Fibroblast of lung (primary cell): ENCODE results near the gene CERK. TPM values are rescaled to one million over a fixed set of nuclear protein-coding genes. Genes with fewer than 3 reads are reported as not detected.
"Not testable (repeated sequence)": the region's sequence is repeated elsewhere in the genome, so short reads cannot be mapped to it uniquely, and the experiment has no call there.

Source experiments
- DNase-seq, 2 donors: peaks; one replicate each; pipeline versions ENCODE4 v3.0.0 to v3.0.0-alpha.2; 2010; ENCODE audit warnings: low read depth in 2 of 2
- H2AFZ ChIP-seq: 2 replicates; pipeline ENCODE4 v1.5.1; 2012; ENCODE audit warnings: low read length, control low read depth, inconsistent platforms
- H3K27ac ChIP-seq: 2 replicates; pipeline ENCODE4 v1.5.1; 2011; ENCODE audit warnings: low read length, control low read depth; ENCODE audit not compliant: insufficient read depth
- H3K27me3 ChIP-seq: 2 replicates; pipeline ENCODE4 v1.5.1; 2011; ENCODE audit warnings: mild to moderate bottlenecking, low read length; ENCODE audit not compliant: control insufficient read depth, insufficient read depth
- H3K36me3 ChIP-seq: 2 replicates; pipeline ENCODE4 v1.5.1; 2011; ENCODE audit warnings: low read length; ENCODE audit not compliant: control insufficient read depth, insufficient read depth
- H3K4me1 ChIP-seq: 2 replicates; pipeline ENCODE4 v1.5.1; 2011; ENCODE audit warnings: low read length; ENCODE audit not compliant: control insufficient read depth, insufficient read depth; ENCODE audit errors: extremely low read depth
- H3K4me2 ChIP-seq: 2 replicates; pipeline ENCODE4 v1.5.1; 2011; ENCODE audit warnings: low read length, control low read depth; ENCODE audit not compliant: insufficient read depth; ENCODE audit errors: extremely low read depth
- H3K4me3 ChIP-seq, 4 experiments: fragments of 200-600 bp in 1 of 4; sonication (generic) in 1 of 4; replicated peaks in 1 of 4; 2 replicates each; pipeline ENCODE4 v1.5.1; 2011 to 2016; ENCODE audit warnings: low read length in 4 of 4, low read depth in 3 of 4, mild to moderate bottlenecking in 3 of 4, control low read depth in 2 of 4, inconsistent platforms in 1 of 4, mixed read lengths in 1 of 4; ENCODE audit not compliant: insufficient read depth in 1 of 4; ENCODE audit errors: control extremely low read depth in 1 of 4
- H3K79me2 ChIP-seq: 2 replicates; pipeline ENCODE4 v1.5.1; 2012; ENCODE audit warnings: mild to moderate bottlenecking, low read length, inconsistent platforms; ENCODE audit not compliant: control insufficient read depth, insufficient read depth
- H3K9ac ChIP-seq: 2 replicates; pipeline ENCODE4 v1.5.1; 2011; ENCODE audit warnings: mild to moderate bottlenecking, low read length, control low read depth; ENCODE audit not compliant: insufficient read depth
- H3K9me3 ChIP-seq: 2 replicates; pipeline ENCODE4 v1.5.1; 2012; ENCODE audit warnings: low read depth, low read length; ENCODE audit not compliant: control insufficient read depth, insufficient read depth
- H4K20me1 ChIP-seq: 2 replicates; pipeline ENCODE4 v1.5.1; 2011; ENCODE audit warnings: low read length; ENCODE audit not compliant: control insufficient read depth, insufficient read depth; ENCODE audit errors: extremely low read depth
- CTCF ChIP-seq, 2 donors: IDR thresholded peaks in 1 of 2; conservative IDR thresholded peaks in 1 of 2; 1 replicate in 1 of 2; 2 replicates in 1 of 2; pipeline ENCODE4 v1.5.1; 2011 to 2012; ENCODE audit warnings: low read length in 2 of 2, control low read depth in 1 of 2, inconsistent platforms in 1 of 2, low read depth in 1 of 2, mild to moderate bottlenecking in 1 of 2
- EZH2 ChIP-seq: IDR thresholded peaks from 2 replicates; pipeline ENCODE4 v1.5.1; 2012; ENCODE audit warnings: low read length, control low read depth, mild to moderate bottlenecking; ENCODE audit errors: missing control alignments
- polyA plus RNA-seq, 2 donors: library from polyadenylated mRNA; depleted of rRNA in 1 of 2; stranded (reverse) in 1 of 2; unstranded in 1 of 2; fragments of >200 nt; gene quantifications; 2 replicates each; pipeline ENCODE4 v1.2.1, GENCODE V29; 2011 to 2012; ENCODE audit warnings: missing spikeins in 1 of 2
- total RNA-seq: library from RNA; depleted of rRNA; stranded (reverse); fragments of >200 nt; gene quantifications from 2 replicates; pipeline ENCODE4 v1.2.1, GENCODE V29; 2014

Gene CERK
- total and polyA plus RNA-seq, 2 donors (not counting 1 experiment from before 2014, with no cell fraction given): 19.5 to 24.9 TPM

- Histone ChIP-seq H3K4me1 (no peaks in the 10 kb centered on the region), H3K79me2 (no peaks in the 10 kb centered on the region), H3K4me3 (no peak overlapping the region), H3K36me3 (no peaks in the 10 kb centered on the region), H2AFZ (no peak overlapping the region), H3K9ac (no peak overlapping the region), H3K27me3 (no peaks in the 10 kb centered on the region), H3K9me3 (no peaks in the 10 kb centered on the region), H3K4me2 (no peak overlapping the region), H4K20me1 (no peaks in the 10 kb centered on the region), H3K27ac (no peak overlapping the region)
- TF ChIP-seq EZH2 (no peak), CTCF (conservative IDR thresholded peaks at IDR 0.05 in 1 of 2, IDR thresholded peaks at IDR 0.05 in 1 of 2; ENCODE audit: low read depth in 1 of 2, low read length in 2 of 2) (no peak)
- no peak for DNase-seq
Measured at GRCh38 chr22:46636221-46637002, 101.6 kb downstream of the CERK start.

GRCh38 chr22:46635756-46636155 is 102.3 kb downstream of the CERK start:
- Histone ChIP-seq H3K9me3 (no peaks in the 10 kb centered on the region), H3K79me2 (no peaks in the 10 kb centered on the region), H3K27me3 (no peaks in the 10 kb centered on the region), H3K36me3 (no peaks in the 10 kb centered on the region), H3K4me3 (no peak overlapping the region), H3K4me2 (no peak overlapping the region), H3K4me1 (no peaks in the 10 kb centered on the region), H2AFZ (no peak overlapping the region), H3K9ac (no peak overlapping the region), H3K27ac (no peak overlapping the region), H4K20me1 (no peaks in the 10 kb centered on the region)
- DNase-seq: no peak
- no peak for TF ChIP-seq EZH2
- TF ChIP-seq CTCF (conservative IDR thresholded peaks at IDR 0.05 in 1 of 2, IDR thresholded peaks at IDR 0.05 in 1 of 2; ENCODE audit: low read depth in 1 of 2, low read length in 2 of 2): no peak

- H3K27ac ChIP-seq, H3K4me1 ChIP-seq, H3K4me2 ChIP-seq, H3K79me2 ChIP-seq, H3K9me3 ChIP-seq, H3K4me3 ChIP-seq, H3K27me3 ChIP-seq, DNase-seq, H2AFZ ChIP-seq, H3K9ac ChIP-seq, H4K20me1 ChIP-seq, H3K36me3 ChIP-seq: not testable (repeated sequence)
Measured at GRCh38 chr22:46634973-46635685, 102.9 kb downstream of the CERK start.

Other genes with a start within 250 kb of the CERK start
- gene CELSR1, start 200.6 kb downstream of the CERK start, total RNA-seq: 1.8 and 2.1 TPM in 2 replicates
- 0.07 and 1.2 TPM in 2 replicates for gene CELSR1, start 200.6 kb downstream of the CERK start, polyA plus RNA-seq
- gene GRAMD4, start 117.9 kb downstream of the CERK start, total RNA-seq: 37.3 and 57.0 TPM in 2 replicates
- gene GRAMD4, start 117.9 kb downstream of the CERK start, polyA plus RNA-seq: 7.5 and 9.0 TPM in 2 replicates
- gene TBC1D22A, start 24.4 kb upstream of the CERK start, total RNA-seq: 10.3 and 11.6 TPM in 2 replicates
- gene TBC1D22A, start 24.4 kb upstream of the CERK start, polyA plus RNA-seq: 16.2 and 17.6 TPM in 2 replicates